Forelimb muscle (tissue), 1 donor: ENCODE results near the gene CD22. TPM values are rescaled to one million over a fixed set of nuclear protein-coding genes. Genes with fewer than 3 reads are reported as not detected.

Source experiments
- DNase-seq: peaks from one replicate; pipeline ENCODE4 v3.0.0-alpha.2; 2013; ENCODE audit warnings: low read depth
- polyA plus RNA-seq: library from polyadenylated mRNA; unstranded; fragments of 120-200 nt; gene quantifications from one replicate; pipeline ENCODE4 v1.2.1, GENCODE V29; 2013; ENCODE audit not compliant: insufficient read length

The CD22 gene
- polyA plus RNA-seq, 1 donor = 0.82 TPM

DNA sequence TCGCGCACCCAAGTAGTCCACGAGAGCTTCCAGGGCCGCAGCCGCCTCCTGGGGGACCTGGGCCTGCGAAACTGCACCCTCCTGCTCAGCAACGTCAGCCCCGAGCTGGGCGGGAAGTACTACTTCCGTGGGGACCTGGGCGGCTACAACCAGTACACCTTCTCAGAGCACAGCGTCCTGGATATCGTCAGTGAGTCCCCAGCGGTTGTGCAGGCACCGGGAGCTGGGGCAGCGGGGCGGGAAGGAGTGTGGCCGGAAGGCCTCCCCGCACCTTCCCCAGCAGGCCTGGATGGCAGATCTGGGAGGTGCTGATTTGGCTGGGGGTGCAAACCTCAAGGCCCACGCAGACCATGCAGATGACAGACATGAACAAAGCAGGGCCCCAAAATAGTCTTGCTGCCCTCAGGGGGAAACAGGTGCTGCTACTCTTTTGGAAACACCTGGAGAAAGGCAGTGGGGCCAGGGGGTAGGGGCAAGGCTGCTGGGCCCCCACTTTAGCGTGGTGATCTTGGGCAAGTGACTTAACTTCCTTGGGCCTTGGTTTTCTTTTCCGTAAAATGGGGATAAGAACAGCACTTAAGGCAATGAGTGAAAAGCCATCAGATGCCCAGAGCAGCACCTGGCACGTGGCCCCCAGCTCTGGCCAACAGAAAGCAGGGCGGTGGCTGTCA is 33.1 kb upstream of the CD22 start:
- no peak for DNase-seq

- no peak for DNase-seq
Observed at GRCh38 chr19:35296644-35297514, 32.1 kb upstream of the CD22 start.

- DNase-seq = no peak
Observed at GRCh38 chr19:35297515-35297848, 31.5 kb upstream of the CD22 start.

DNA sequence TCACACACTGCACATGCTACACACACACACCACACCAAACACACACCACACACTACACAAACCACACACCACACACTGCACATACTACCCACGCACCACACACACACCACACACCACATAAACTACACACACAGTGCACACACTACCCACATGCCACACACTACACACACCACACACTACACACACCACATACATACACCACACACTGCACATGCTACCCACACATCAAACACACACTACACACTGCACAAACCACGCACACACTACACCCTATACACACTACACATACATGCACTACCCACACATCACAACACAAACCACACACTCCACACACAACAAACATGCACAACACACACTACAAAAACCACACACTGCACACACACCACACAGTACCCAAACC is 31.1 kb upstream of the CD22 start:
- no peak for DNase-seq

DNA sequence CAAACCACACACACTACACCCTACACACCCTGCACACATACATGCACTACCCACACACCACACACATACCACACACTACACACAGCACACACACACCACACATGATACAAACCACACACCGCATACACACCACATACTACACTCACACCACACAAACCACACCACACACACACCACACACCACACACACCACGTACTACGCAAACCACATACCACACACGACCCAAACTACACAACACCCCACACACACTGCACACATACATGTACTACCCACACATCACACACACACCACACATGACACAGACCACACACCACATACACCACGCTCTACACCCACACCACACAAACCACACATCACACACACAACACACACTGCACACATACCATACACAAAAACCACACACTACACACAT is 30.4 kb upstream of the CD22 start:
- DNase-seq = no peak

DNA sequence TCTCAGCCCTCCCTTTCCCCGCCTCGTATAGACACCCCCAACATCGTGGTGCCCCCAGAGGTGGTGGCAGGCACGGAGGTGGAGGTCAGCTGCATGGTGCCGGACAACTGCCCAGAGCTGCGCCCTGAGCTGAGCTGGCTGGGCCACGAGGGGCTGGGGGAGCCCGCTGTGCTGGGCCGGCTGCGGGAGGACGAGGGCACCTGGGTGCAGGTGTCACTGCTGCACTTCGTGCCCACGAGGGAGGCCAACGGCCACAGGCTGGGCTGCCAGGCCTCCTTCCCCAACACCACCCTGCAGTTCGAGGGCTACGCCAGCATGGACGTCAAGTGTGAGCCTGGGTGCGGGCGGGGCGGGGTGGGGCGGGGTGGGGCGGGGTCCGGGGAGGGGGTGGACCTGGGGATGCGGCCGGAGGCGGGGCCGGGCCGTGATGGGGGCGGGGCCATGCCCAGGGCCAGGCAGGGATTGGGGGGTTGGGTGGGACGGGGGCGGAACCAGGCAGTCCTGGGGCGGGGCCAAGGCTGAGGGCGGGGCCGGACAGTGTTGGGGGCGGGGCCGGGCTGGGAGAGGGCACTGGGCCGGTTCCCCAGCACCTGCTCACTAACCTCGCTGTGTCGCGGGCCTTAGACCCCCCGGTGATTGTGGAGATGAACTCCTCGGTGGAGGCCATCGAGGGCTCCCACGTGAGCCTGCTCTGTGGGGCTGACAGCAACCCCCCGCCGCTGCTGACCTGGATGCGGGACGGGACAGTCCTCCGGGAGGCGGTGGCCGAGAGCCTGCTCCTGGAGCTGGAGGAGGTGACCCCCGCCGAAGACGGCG is 29.3 kb upstream of the CD22 start:
- DNase-seq = no peak

DNA sequence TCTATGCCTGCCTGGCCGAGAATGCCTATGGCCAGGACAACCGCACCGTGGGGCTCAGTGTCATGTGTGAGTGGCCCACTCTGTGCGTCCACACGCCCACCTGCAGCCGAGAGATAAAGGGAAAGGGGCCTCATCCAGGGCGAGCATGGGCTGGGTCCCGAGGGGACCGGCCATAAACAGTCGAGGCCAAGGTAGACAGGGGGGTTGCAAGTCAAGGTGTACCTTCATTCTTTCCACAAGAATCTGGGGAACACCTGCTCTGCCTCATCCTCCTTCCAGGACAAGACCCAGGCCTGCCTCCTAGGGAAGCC is 28.7 kb upstream of the CD22 start:
- no peak for DNase-seq

GRCh38 chr19:35301961-35302360 is 27.0 kb upstream of the CD22 start:
- DNase-seq = no peak

GRCh38 chr19:35302446-35302845 is 26.5 kb upstream of the CD22 start:
- no peak for DNase-seq

DNA sequence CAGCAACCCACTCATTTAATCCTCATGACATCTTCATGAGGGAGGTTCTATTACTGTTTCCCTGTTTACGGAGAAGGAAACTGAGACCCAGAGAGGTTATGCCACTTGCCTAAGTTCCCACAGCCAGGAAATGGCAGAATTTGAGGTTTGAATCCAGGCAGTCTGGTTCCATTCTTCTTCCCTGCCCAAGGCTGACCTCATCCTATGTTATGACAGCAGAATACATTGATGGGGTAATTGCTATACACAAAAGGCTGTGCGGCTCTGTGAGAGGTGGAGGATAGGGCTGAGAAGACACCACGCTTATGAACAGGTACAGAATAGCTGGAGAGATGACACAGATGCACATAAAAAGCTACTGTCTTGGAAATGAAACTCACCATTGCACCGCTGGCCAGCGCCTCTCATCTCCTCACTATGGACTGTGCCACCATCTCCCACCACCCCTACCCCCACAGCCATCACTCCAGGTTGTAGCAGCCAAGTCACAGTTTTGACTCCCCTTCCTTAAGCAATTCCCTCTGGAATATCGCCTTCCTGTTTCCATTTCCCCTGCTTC is 25.6 kb upstream of the CD22 start:
- DNase-seq = no peak

DNA sequence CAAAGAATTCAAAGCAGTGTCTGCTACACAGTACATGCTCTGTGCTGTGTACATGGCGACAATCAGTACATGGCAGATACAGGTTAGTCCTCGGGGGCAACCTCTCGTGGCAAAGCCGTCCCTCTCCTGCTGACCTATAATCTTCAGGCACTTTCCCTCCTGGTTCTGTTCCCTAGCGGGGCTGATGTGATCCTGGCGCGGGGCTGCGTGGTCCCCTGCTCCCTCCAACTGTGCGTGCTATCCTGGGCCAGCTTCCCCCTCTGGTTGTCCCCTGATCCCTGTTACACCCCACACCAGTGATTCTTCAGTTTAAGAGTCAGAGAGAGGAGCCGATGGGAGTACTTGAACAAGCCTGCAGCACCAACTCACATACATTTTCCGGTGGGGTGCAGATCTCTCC is 25.0 kb upstream of the CD22 start:
- no peak for DNase-seq

GRCh38 chr19:35305181-35305580 is 23.8 kb upstream of the CD22 start:
- no peak for DNase-seq

DNA sequence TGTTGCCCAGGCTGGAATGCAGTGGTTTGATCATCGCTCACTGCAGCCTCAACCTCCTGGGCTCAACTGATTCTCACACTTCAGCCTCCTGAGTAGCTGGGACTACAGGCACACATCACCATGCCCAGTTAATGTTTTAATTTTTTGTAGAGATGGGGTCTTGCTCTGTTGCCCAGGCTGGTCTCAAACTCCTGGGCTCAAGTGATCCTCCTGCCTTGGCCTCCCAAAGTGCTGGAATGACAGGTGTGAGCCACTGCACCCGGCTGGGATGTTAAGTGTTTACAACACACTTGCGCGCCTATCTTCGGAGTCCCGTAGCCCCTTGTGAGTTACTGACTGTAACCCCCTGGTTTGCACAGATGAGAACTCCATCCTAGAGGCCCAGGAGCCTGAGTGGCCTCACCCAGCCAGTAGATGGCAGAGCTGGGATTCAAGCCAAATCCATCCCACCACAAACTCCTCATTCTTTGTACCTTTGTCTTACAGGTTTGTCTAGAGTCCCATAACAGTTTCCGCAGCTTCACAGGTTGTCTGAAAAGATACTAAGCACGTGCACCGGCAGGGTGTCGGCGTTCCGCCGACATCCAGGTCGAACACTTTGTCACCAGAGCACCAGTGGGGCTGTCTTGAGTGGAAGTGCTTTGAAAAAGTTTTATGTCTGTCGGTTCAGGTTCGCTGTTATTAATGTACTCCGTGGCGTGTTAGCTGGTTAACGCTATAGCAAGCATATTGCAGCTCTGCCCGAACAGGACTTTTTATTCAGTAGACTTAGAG is 22.3 kb upstream of the CD22 start:
- no peak for DNase-seq

DNA sequence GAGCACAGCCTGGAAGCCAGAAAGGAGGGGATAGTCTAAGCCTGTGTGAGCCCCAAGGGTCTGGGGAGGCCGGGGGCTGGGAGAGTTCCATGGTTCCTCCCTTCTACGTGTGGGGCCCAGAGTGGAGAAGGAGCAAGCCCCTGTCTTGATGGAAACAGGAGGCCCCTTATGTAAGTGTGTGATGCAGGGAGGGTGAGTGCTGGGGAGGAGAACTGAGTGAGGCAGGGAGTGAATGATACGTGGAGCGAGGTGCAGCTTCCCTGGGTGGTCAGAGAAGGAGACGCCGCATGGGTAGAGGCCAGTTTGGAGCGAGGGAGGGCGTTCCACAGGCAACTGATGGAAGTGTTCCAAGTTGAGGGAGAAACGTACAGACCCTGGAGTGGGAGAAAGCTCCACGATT is 21.1 kb upstream of the CD22 start:
- DNase-seq = peak; percentile 11

DNA sequence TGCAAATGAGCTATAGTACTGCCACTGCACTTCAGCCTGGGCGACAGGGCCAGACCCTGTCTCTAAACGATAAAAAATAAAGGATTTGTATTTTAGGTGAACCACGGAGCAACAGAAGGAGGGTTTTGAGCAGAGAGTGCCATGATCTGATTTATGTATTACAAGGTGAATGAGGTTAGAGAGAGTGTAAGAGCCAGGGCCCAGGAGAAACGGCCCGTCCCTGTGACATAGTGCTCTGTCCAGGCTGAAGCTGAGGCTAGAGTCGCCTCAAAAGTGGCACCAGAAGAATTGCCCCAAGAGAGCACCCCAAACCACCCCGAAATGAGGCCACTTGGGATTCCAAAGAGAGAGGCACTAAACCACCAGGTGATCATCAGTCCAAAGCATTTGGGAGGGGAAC is 20.1 kb upstream of the CD22 start:
- DNase-seq = no peak

DNA sequence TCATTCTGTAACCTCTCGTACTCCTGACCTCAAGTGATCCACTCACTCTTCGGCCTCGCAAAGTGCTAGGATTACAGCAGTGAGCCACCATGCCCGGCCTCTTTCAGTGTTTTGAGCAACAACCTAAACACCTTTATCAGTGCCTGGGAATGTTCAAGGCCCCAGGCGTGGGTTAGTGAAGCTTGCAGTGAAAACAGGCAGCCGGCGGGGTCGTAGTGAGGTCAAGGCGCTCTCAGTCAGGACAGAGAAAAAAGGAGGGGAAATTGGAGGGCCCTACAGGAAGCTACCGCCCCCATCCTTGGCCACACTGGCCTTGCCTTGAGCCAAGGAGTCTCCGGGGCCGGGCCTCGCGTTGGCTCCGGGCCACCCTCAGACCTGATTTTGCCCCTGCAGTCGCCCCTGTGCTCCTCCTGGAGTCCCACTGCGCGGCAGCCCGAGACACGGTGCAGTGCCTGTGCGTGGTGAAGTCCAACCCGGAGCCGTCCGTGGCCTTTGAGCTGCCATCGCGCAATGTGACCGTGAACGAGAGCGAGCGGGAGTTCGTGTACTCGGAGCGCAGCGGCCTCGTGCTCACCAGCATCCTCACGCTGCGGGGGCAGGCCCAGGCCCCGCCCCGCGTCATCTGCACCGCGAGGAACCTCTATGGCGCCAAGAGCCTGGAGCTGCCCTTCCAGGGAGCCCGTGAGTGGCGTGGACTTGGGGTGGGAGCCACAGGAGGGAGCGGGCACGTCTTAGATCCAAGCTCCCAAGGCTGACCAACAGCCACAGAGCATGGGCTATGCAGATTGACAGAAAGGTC is 19.3 kb upstream of the CD22 start:
- no peak for DNase-seq

- no peak for DNase-seq
Observed at GRCh38 chr19:35310331-35310730, 18.7 kb upstream of the CD22 start.

DNA sequence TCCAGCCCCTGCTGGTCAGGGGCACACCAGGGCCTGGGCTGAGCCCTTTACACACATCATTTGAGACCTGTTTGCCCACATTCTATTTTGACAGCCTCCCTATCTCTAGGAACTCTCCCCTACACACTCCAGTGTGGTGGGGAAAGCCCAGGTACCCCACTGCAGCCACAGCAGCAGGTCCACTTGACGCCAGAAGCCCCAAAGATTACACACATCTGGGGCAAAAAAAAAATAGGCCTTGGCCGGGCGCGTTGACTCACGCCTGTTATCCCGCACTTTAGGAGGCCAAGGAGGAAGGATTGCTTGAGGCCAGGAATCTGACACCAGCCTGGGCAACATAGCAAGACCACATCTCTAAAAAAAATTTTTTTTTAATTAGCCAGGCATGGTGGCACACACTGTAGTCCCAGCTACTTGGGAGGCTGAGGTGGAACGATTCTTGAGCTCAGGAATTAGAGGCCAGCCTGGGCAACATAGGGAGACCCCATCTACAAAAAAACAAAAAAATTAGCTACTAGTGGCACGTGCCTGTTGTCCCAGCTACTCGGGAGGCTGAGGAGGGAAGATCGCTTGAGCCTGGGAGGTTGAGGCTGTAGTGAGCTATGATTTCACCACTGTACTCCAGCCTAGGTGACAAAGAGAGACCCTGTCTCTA is 18.0 kb upstream of the CD22 start:
- DNase-seq = no peak

DNA sequence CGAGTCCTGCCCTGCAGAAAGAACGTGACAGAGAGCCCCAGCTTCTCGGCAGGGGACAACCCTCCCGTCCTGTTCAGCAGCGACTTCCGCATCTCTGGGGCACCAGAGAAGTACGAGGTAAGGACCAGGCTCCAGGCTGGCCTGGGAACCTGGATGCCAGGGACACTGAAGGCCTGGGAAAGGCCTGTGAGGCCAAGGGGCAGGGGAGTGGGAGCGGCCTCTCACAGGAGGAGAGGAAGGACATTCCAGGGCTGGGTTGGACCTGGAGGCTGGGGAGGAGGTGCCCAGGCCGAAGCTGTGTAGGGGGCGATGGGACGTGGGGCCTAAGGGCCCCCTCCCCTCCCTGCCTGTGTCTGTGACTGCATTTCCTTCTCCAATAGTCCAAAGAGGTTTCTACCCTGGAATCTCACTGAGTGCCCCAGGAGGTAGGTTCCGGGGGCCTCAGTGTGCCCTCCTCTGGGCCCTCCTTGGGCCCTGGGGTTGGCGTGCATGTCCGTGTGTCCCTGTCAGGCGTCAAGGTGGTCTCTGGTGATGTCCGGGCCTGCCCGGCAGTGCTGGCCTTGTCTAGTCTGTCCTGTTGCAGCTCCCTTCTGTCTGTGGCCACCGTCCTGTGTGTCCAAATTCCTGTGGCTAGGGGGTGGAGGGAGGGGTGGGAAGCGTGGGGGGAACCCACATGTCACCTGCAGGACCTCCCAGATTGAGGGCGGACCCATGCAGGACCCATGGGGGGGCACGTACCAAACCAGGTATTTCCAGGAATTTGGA is 16.9 kb upstream of the CD22 start:
- no peak for DNase-seq

DNA sequence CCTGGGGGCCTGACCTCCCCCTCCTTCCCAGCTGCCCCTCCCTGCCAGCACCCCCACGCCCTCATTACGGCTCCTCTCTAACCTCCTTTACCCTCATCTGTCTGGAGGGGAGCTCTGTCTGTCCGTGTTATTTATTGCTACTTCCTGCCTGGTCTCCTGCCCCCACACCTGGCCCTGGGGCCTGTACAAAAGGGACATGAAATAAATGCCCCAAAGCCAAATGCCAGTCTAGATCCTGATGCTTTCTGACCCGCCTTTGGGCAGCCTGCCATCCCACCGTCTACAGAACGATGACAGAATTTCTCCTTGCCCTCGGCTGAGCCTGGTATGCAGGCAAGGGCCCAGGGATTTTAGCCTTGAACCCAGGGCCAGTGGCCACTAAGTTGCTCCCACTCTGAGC is 15.4 kb upstream of the CD22 start:
- no peak for DNase-seq
